HCT116 (cell line): ENCODE data around the gene BBS12. TPM values are rescaled to one million over a fixed set of nuclear protein-coding genes. Genes with fewer than 3 reads are reported as not detected.

ENCODE experiments used
- ATAC-seq: fragments of 200-7000 bp; cut with Tn5 transposase; 2 replicates; pipeline ENCODE4 v1.9.1; 2020; ENCODE audit warnings: mild to moderate bottlenecking, moderate library complexity
- BruUV-seq: library from RNA; stranded (reverse); fragments of 400-500 nt; replicated peaks from 2 replicates; lab custom pipeline; 2021; lab: Mats Ljungman, UMichigan
- CTCF ChIA-PET: fragments of 300-600 bp; sonication (Branson Sonifier 250); formaldehyde crosslinking; loops from one replicate; lab custom pipeline; 2021; ENCODE audit warnings: antibody characterized with exemption; lab: Charles Lee
- POLR2A ChIA-PET: fragments of 300-600, 350-600 bp; sonication (Branson Sonifier 250); formaldehyde crosslinking; loops from one replicate; lab custom pipeline; 2021; ENCODE audit warnings: antibody characterized with exemption; lab: Charles Lee
- RAD21 ChIA-PET, 2 experiments: fragments of 300-600 bp; sonication (Branson Sonifier 250); formaldehyde crosslinking; loops; one replicate each; lab custom pipeline; 2023; ENCODE audit warnings: low total read pairs in 2 of 2; ENCODE audit not compliant: uncharacterized antibody in 2 of 2, unreplicated experiment in 2 of 2, low non-redundant PET in 1 of 2; lab: Charles Lee
- DNase-seq: peaks from one replicate; pipeline ENCODE4 v3.0.0-alpha.2; 2010; ENCODE audit warnings: low read depth, low spot score
- H2AFZ ChIP-seq: fragments of 200-600 bp; shearing (Covaris generic), sonication (generic); 2 replicates; pipeline ENCODE4 v1.6.1; 2017; ENCODE audit warnings: low read depth, mixed run types, mixed read lengths, antibody characterized with exemption, low read length; ENCODE audit not compliant: poor library complexity, severe bottlenecking
- H3K27ac ChIP-seq: 2 replicates; pipeline ENCODE4 v1.5.1; 2012; ENCODE audit warnings: low read depth, low read length
- H3K27me3 ChIP-seq: fragments of 200-600 bp; sonication (generic); 2 replicates; pipeline ENCODE4 v1.6.1; 2016; ENCODE audit warnings: mixed run types, low read length, mixed read lengths; ENCODE audit not compliant: insufficient read depth
- H3K36me3 ChIP-seq, 2 experiments: fragments of 200-500 bp in 1 of 2; fragments of 200-600 bp in 1 of 2; sonication (Bioruptor generic) in 1 of 2; sonication (generic) in 1 of 2; 2 replicates each; pipeline versions ENCODE4 v1.5.1 to v1.6.1; 2014 to 2016; ENCODE audit warnings: low read length in 2 of 2, inconsistent platforms in 1 of 2, mixed read lengths in 1 of 2, mixed run types in 1 of 2; ENCODE audit not compliant: insufficient read depth in 2 of 2, control insufficient read depth in 1 of 2
- H3K4me1 ChIP-seq, 2 experiments: fragments of 200-600 bp in 1 of 2; sonication (generic) in 1 of 2; 2 replicates each; pipeline versions ENCODE4 v1.5.1 to v1.6.1; 2012 to 2017; ENCODE audit warnings: low read length in 2 of 2, inconsistent platforms in 1 of 2, mild to moderate bottlenecking in 1 of 2, mixed read lengths in 1 of 2, mixed run types in 1 of 2, moderate library complexity in 1 of 2; ENCODE audit not compliant: insufficient read depth in 2 of 2, control insufficient read depth in 1 of 2
- H3K4me2 ChIP-seq: fragments of 200-600 bp; sonication (generic); 2 replicates; pipeline ENCODE4 v1.6.1; 2017; ENCODE audit warnings: mixed run types, low read length, mixed read lengths
- H3K4me3 ChIP-seq, 2 experiments: fragments of 200-600 bp in 1 of 2; sonication (generic) in 1 of 2; replicated peaks in 1 of 2; 2 replicates each; pipeline ENCODE4 v1.5.1; 2011 to 2016; ENCODE audit warnings: low read length in 2 of 2, control low read depth in 1 of 2, low read depth in 1 of 2, mild to moderate bottlenecking in 1 of 2, mixed read lengths in 1 of 2, mixed run types in 1 of 2
- H3K79me2 ChIP-seq: fragments of 200-600 bp; sonication (generic); 2 replicates; pipeline ENCODE4 v1.6.1; 2017; ENCODE audit warnings: mild to moderate bottlenecking, mixed run types, low read length, moderate library complexity, mixed read lengths; ENCODE audit not compliant: insufficient read depth
- H3K9ac ChIP-seq: fragments of 200-600 bp; sonication (generic); 2 replicates; pipeline ENCODE4 v1.6.1; 2016; ENCODE audit warnings: low read length, mixed read lengths
- H3K9me2 ChIP-seq: fragments of 200-600 bp; sonication (generic), shearing (Covaris generic); 2 replicates; pipeline ENCODE4 v1.6.1; 2017; ENCODE audit warnings: mixed run types, mild to moderate bottlenecking, moderate library complexity; ENCODE audit not compliant: insufficient read depth
- H3K9me3 ChIP-seq, 2 experiments: fragments of 200-500 bp in 1 of 2; fragments of 200-600 bp in 1 of 2; sonication (Bioruptor generic) in 1 of 2; sonication (generic) in 1 of 2; 2 replicates each; pipeline ENCODE4 v1.6.1; 2014 to 2017; ENCODE audit warnings: low read length in 2 of 2, mixed read lengths in 2 of 2, inconsistent platforms in 1 of 2, low read depth in 1 of 2, mild to moderate bottlenecking in 1 of 2, mixed run types in 1 of 2, moderate library complexity in 1 of 2; ENCODE audit not compliant: control insufficient read depth in 1 of 2, insufficient read depth in 1 of 2
- H4K20me1 ChIP-seq: fragments of 200-600 bp; sonication (generic), shearing (Covaris generic); 2 replicates; pipeline ENCODE4 v1.6.1; 2017; ENCODE audit warnings: mixed run types, mild to moderate bottlenecking, moderate library complexity; ENCODE audit not compliant: insufficient read depth
- ATF3 ChIP-seq: IDR thresholded peaks from 2 replicates; pipeline ENCODE4 v1.6.1; 2012
- CBX3 ChIP-seq: IDR thresholded peaks from 2 replicates; pipeline ENCODE4 v1.6.1; 2012; ENCODE audit warnings: low read depth
- CEBPB ChIP-seq: IDR thresholded peaks from 2 replicates; pipeline ENCODE4 v1.6.1; 2012; ENCODE audit warnings: low read depth
- CTCF ChIP-seq, 3 experiments: fragments of 200-600 bp in 1 of 3; sonication (generic) in 1 of 3; IDR thresholded peaks in 2 of 3; conservative IDR thresholded peaks in 1 of 3; 2 replicates each; pipeline ENCODE4 v1.5.1; 2012 to 2017; ENCODE audit warnings: low read depth in 2 of 3, low read length in 2 of 3, antibody characterized with exemption in 1 of 3, borderline replicate concordance in 1 of 3, control low read depth in 1 of 3, mild to moderate bottlenecking in 1 of 3, mixed read lengths in 1 of 3, mixed run types in 1 of 3, moderate library complexity in 1 of 3; ENCODE audit not compliant: insufficient read depth in 1 of 3
- EGR1 ChIP-seq: IDR thresholded peaks from 2 replicates; pipeline ENCODE4 v1.6.1; 2012; ENCODE audit warnings: low read depth
- ELF1 ChIP-seq: IDR thresholded peaks from 2 replicates; pipeline ENCODE4 v1.6.1; 2012; ENCODE audit warnings: low read depth, borderline replicate concordance
- EZH2phosphoT487 ChIP-seq: fragments of 200-600 bp; IDR thresholded peaks from 2 replicates; pipeline ENCODE4 v1.6.1; 2018; ENCODE audit warnings: antibody characterized with exemption, borderline replicate concordance
- FOSL1 ChIP-seq: IDR thresholded peaks from 2 replicates; pipeline ENCODE4 v1.6.1; 2012; ENCODE audit warnings: low read depth
- JUND ChIP-seq: IDR thresholded peaks from 2 replicates; pipeline ENCODE4 v1.6.1; 2012
- MAX ChIP-seq: IDR thresholded peaks from 2 replicates; pipeline ENCODE4 v1.6.1; 2012
- POLR2AphosphoS5 ChIP-seq: IDR thresholded peaks from 2 replicates; pipeline ENCODE4 v1.6.1; 2011; ENCODE audit warnings: mild to moderate bottlenecking, low read depth, low read length, moderate library complexity
- RAD21 ChIP-seq: IDR thresholded peaks from 2 replicates; pipeline ENCODE4 v1.6.1; 2012; ENCODE audit warnings: low read depth, mild to moderate bottlenecking
- SP1 ChIP-seq: IDR thresholded peaks from 2 replicates; pipeline ENCODE4 v1.6.1; 2012; ENCODE audit warnings: low read depth
- SRF ChIP-seq: IDR thresholded peaks from 2 replicates; pipeline ENCODE4 v1.6.1; 2012; ENCODE audit warnings: low read depth
- TCF7L2 ChIP-seq: IDR thresholded peaks from 2 replicates; pipeline ENCODE4 v1.7.0; 2011; ENCODE audit warnings: borderline replicate concordance, inconsistent platforms; ENCODE audit not compliant: insufficient read depth, insufficient read length; ENCODE audit errors: extremely low read depth
- ZBTB33 ChIP-seq: IDR thresholded peaks from 2 replicates; pipeline ENCODE4 v1.6.1; 2011; ENCODE audit warnings: mild to moderate bottlenecking, low read length, moderate library complexity; ENCODE audit not compliant: insufficient replicate concordance; ENCODE audit errors: extremely low read depth
- ZFX ChIP-seq: fragments of 450-650 bp; IDR thresholded peaks from 2 replicates; pipeline ENCODE4 v1.6.1; 2017
- ZNF274 ChIP-seq: fragments of 200-500 bp; sonication (Bioruptor generic); IDR thresholded peaks from 2 replicates; pipeline ENCODE4 v1.6.1; 2014; ENCODE audit warnings: mild to moderate bottlenecking, low read depth, low read length, inconsistent platforms
- intact Hi-C: fragments of 100-400 bp; cut with micrococcal nuclease; formaldehyde crosslinking; loops from 2 replicates; pipeline ENCODE4 v1.10.0; 2022
- total RNA-seq: library from RNA; stranded (reverse); gene quantifications from one replicate; pipeline ENCODE4 v1.2.1, GENCODE V29; 2021; ENCODE audit not compliant: unreplicated experiment

The BBS12 gene
- total RNA-seq, 1 experiment from 2014 or later, result 2.1 TPM

GRCh38 chr4:122762520-122762919 is 30.0 kb downstream of the BBS12 start:
- H3K4me2 ChIP-seq, result no peak overlapping the region
- POLR2A ChIA-PET, result no interaction called here
- no peak overlapping the region for H3K9ac ChIP-seq
- CTCF ChIA-PET, result no interaction called here
- intact Hi-C loops, result no loop called here
- H4K20me1 ChIP-seq, result no peaks in the 10 kb centered on the region
- ATAC-seq, result no peak
- H2AFZ ChIP-seq, result no peak overlapping the region
- TF ChIP-seq SRF, result no peak
- no peak for TF ChIP-seq CEBPB
- TF ChIP-seq ELF1, result no peak
- TF ChIP-seq ZFX, result no peak
- no peak for TF ChIP-seq ZBTB33
- no peak for TF ChIP-seq EGR1
- TF ChIP-seq RAD21, result no peak
- TF ChIP-seq SP1, result no peak
- no peak for TF ChIP-seq ZNF274
- no peak for TF ChIP-seq CBX3
- no peak for TF ChIP-seq MAX
- TF ChIP-seq POLR2AphosphoS5, result no peak
- no peak for TF ChIP-seq FOSL1
- TF ChIP-seq JUND, result no peak
- no peak for TF ChIP-seq ATF3
- TF ChIP-seq EZH2phosphoT487, result no peak
- TF ChIP-seq CTCF (IDR thresholded peaks at IDR 0.05 in 2 of 3, conservative IDR thresholded peaks at IDR 0.05 in 1 of 3; ENCODE audit: borderline replicate concordance in 1 of 3, insufficient read depth in 1 of 3, low read depth in 2 of 3, low read length in 2 of 3), result no peak
- TF ChIP-seq TCF7L2, result no peak
- RAD21 ChIA-PET, result no interaction called here
- H3K4me3 ChIP-seq, result no peak overlapping the region
- peaks cover 0 to 8% of the 10 kb centered on the region in 2 experiments; a peak in 2 of 4 replicates for H3K4me1 ChIP-seq
- no peak for DNase-seq
- H3K36me3 ChIP-seq, result no peaks in the 10 kb centered on the region
- no peak overlapping the region for H3K27ac ChIP-seq
- BruUV-seq, result no TSS peak
- H3K9me2 ChIP-seq, result no peaks in the 10 kb centered on the region
- no peaks in the 10 kb centered on the region for H3K79me2 ChIP-seq
- no peaks in the 10 kb centered on the region for H3K9me3 ChIP-seq
- no peaks in the 10 kb centered on the region for H3K27me3 ChIP-seq
